Measurements from ENCODE around the gene INSR. TPM values are rescaled to one million over a fixed set of nuclear protein-coding genes. Genes with fewer than 3 reads are reported as not detected.

INSR gene
- total RNA-seq, 4 donors from 2014 or later, result 125 to 191 (median 167) TPM

GRCh38 chr19:7255119-7255518 is 39.1 kb downstream of the INSR start:
- TF ChIP-seq CTCF (IDR thresholded peaks at IDR 0.05), result no peak
- TF ChIP-seq POLR2A (IDR thresholded peaks at IDR 0.05), result no peak
- DNase-seq, result no peak
- H3K27ac ChIP-seq, result no peak overlapping the region
- H3K4me3 ChIP-seq, result no peak overlapping the region
- no peaks in the 10 kb centered on the region for H3K9me3 ChIP-seq
- H3K36me3 ChIP-seq, result no peaks in the 10 kb centered on the region
- no peaks in the 10 kb centered on the region for H3K4me1 ChIP-seq
- no peaks in the 10 kb centered on the region for H3K27me3 ChIP-seq

GRCh38 chr19:7254590-7254989 is 39.6 kb downstream of the INSR start:
- no peak overlapping the region for H3K4me3 ChIP-seq
- no peak for DNase-seq
- no peaks in the 10 kb centered on the region for H3K27me3 ChIP-seq
- TF ChIP-seq CTCF (IDR thresholded peaks at IDR 0.05), result no peak
- no peak for TF ChIP-seq POLR2A (IDR thresholded peaks at IDR 0.05)
- no peak overlapping the region for H3K27ac ChIP-seq
- H3K4me1 ChIP-seq, result no peaks in the 10 kb centered on the region
- no peaks in the 10 kb centered on the region for H3K36me3 ChIP-seq
- no peaks in the 10 kb centered on the region for H3K9me3 ChIP-seq

GRCh38 chr19:7252364-7252763 is 41.9 kb downstream of the INSR start:
- Histone ChIP-seq H3K4me1 (peaks cover 0 to 2% (median 0%) of the 10 kb centered on the region in 4 donors), H3K36me3 (no peaks in the 10 kb centered on the region)
- DNase-seq, result no peak

GRCh38 chr19:7251494-7251893 is 42.7 kb downstream of the INSR start:
- DNase-seq, result no peak
- Histone ChIP-seq H3K4me1 (peaks cover 0 to 3% (median 0%) of the 10 kb centered on the region in 4 donors), H3K27ac (no peak overlapping the region), H3K4me3 (no peak overlapping the region), H3K9me3 (no peaks in the 10 kb centered on the region), H3K27me3 (no peaks in the 10 kb centered on the region), H3K36me3 (no peaks in the 10 kb centered on the region)
- TF ChIP-seq POLR2A (IDR thresholded peaks at IDR 0.05), result no peak
- TF ChIP-seq CTCF (IDR thresholded peaks at IDR 0.05), result no peak

More at GRCh38 chr19:7252364-7252763, 41.9 kb downstream of the INSR start:
- no peak for TF ChIP-seq CTCF (IDR thresholded peaks at IDR 0.05)
- TF ChIP-seq POLR2A (IDR thresholded peaks at IDR 0.05), result no peak
- no peaks in the 10 kb centered on the region for H3K27me3 ChIP-seq
- H3K4me3 ChIP-seq, result no peak overlapping the region
- no peaks in the 10 kb centered on the region for H3K9me3 ChIP-seq
- no peak overlapping the region for H3K27ac ChIP-seq

- no peak overlapping the region for H3K27ac ChIP-seq
These were observed 43.3 kb downstream of the INSR start for GRCh38 chr19:7250951-7251350.

More at GRCh38 chr19:7250951-7251350, 43.3 kb downstream of the INSR start:
- H3K4me3 ChIP-seq, result no peak overlapping the region
- TF ChIP-seq POLR2A (IDR thresholded peaks at IDR 0.05), result no peak
- TF ChIP-seq CTCF (IDR thresholded peaks at IDR 0.05), result no peak
- no peaks in the 10 kb centered on the region for H3K27me3 ChIP-seq
- H3K4me1 ChIP-seq, result peaks cover 0 to 3% (median 0%) of the 10 kb centered on the region in 4 donors
- no peaks in the 10 kb centered on the region for H3K36me3 ChIP-seq
- no peaks in the 10 kb centered on the region for H3K9me3 ChIP-seq
- no peak for DNase-seq
